CD1c-positive myeloid dendritic cell (primary cell): Measurements from ENCODE around the gene BMP4.

Source experiments
- DNase-seq: peaks from one replicate; pipeline ENCODE4 v3.0.0-alpha.2; 2016; ENCODE audit errors: extremely low spot score

BMP4 gene

GRCh38 chr14:53946404-53947093 is 10.1 kb downstream of the BMP4 start:
- DNase-seq: no peak

- no peak for DNase-seq
These were observed 10.6 kb downstream of the BMP4 start for GRCh38 chr14:53946071-53946403.

- DNase-seq: no peak
These were observed 12.9 kb downstream of the BMP4 start for GRCh38 chr14:53943751-53944083.

- no peak for DNase-seq
These were observed 13.5 kb downstream of the BMP4 start for GRCh38 chr14:53942970-53943750.

- DNase-seq: no peak
These were observed 18.3 kb downstream of the BMP4 start for GRCh38 chr14:53938136-53938837.

- no peak for DNase-seq
These were observed 21.7 kb downstream of the BMP4 start for GRCh38 chr14:53934778-53935414.

- no peak for DNase-seq
These were observed 23.7 kb downstream of the BMP4 start for GRCh38 chr14:53932966-53933365.

- DNase-seq: no peak
These were observed 26.5 kb downstream of the BMP4 start for GRCh38 chr14:53929871-53930715.

GRCh38 chr14:53927171-53927570 is 29.5 kb downstream of the BMP4 start:
- no peak for DNase-seq

GRCh38 chr14:53925201-53925766 is 31.3 kb downstream of the BMP4 start:
- DNase-seq: no peak

- DNase-seq: no peak
These were observed 31.9 kb downstream of the BMP4 start for GRCh38 chr14:53924753-53925152.

- DNase-seq: no peak
These were observed 35.6 kb downstream of the BMP4 start for GRCh38 chr14:53921027-53921426.

- DNase-seq: no peak
These were observed 40.4 kb downstream of the BMP4 start for GRCh38 chr14:53916239-53916638.

GRCh38 chr14:53915364-53916014 is 41.1 kb downstream of the BMP4 start:
- DNase-seq: no peak

GRCh38 chr14:53912021-53912420 is 44.6 kb downstream of the BMP4 start:
- no peak for DNase-seq

- DNase-seq: no peak
These were observed 48.2 kb downstream of the BMP4 start for GRCh38 chr14:53908416-53908815.

- DNase-seq: no peak
These were observed 54.3 kb downstream of the BMP4 start for GRCh38 chr14:53902307-53902706.

- no peak for DNase-seq
These were observed 56.1 kb downstream of the BMP4 start for GRCh38 chr14:53900499-53900898.
